Tibial artery (tissue), 4 donors: ENCODE data around the gene RFXAP.

Experiments used
- DNase-seq, 2 donors: peaks; one replicate each; pipeline ENCODE4 v3.0.0-alpha.2; 2019
- H3K27ac ChIP-seq, 2 donors: fragments of 200-600 bp; sonication (generic) in 1 of 2; 1 replicate in 1 of 2; 2 replicates in 1 of 2; pipeline ENCODE4 v1.5.1; 2018 to 2019; ENCODE audit warnings: mild to moderate bottlenecking in 1 of 2
- H3K27me3 ChIP-seq, 2 donors: fragments of 200-600 bp; sonication (generic) in 1 of 2; one replicate each; pipeline versions ENCODE4 v1.5.1 to v1.6.0; 2016 to 2019
- H3K36me3 ChIP-seq, 3 donors: fragments of 200-600 bp; sonication (generic) in 2 of 3; one replicate each; pipeline ENCODE4 v1.5.1; 2016 to 2019; ENCODE audit warnings: mild to moderate bottlenecking in 2 of 3
- H3K4me1 ChIP-seq, 4 donors: fragments of 200-600 bp; sonication (generic) in 2 of 4; 1 replicate in 3 of 4; 2 replicates in 1 of 4; pipeline ENCODE4 v1.5.1; 2016 to 2019
- H3K4me3 ChIP-seq, 2 donors: fragments of 200-600 bp; sonication (generic) in 1 of 2; 1 replicate in 1 of 2; 2 replicates in 1 of 2; pipeline ENCODE4 v1.5.1; 2018 to 2019; ENCODE audit warnings: mild to moderate bottlenecking in 2 of 2
- H3K9me3 ChIP-seq, 3 donors: fragments of 200-600 bp; sonication (generic) in 1 of 3; one replicate each; pipeline ENCODE4 v1.5.1; 2016 to 2019
- intact Hi-C: fragments of 100-400 bp; cut with DNase I; formaldehyde crosslinking; loops from one replicate; pipeline ENCODE4 v1.15.0; 2023; ENCODE audit warnings: low total_unique reads
- TF ChIP-seq, protein P1 (sequence below), 2 experiments: fragments of 200-600 bp in 1 of 2; fragments of 450-650 bp in 1 of 2; IDR thresholded peaks; one replicate each; pipeline ENCODE4 v1.5.1; 2017 to 2019; ENCODE audit warnings: antibody characterized with exemption in 2 of 2, mild to moderate bottlenecking in 1 of 2, moderate library complexity in 1 of 2

Gene RFXAP, protein sequence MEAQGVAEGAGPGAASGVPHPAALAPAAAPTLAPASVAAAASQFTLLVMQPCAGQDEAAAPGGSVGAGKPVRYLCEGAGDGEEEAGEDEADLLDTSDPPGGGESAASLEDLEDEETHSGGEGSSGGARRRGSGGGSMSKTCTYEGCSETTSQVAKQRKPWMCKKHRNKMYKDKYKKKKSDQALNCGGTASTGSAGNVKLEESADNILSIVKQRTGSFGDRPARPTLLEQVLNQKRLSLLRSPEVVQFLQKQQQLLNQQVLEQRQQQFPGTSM

DNA sequence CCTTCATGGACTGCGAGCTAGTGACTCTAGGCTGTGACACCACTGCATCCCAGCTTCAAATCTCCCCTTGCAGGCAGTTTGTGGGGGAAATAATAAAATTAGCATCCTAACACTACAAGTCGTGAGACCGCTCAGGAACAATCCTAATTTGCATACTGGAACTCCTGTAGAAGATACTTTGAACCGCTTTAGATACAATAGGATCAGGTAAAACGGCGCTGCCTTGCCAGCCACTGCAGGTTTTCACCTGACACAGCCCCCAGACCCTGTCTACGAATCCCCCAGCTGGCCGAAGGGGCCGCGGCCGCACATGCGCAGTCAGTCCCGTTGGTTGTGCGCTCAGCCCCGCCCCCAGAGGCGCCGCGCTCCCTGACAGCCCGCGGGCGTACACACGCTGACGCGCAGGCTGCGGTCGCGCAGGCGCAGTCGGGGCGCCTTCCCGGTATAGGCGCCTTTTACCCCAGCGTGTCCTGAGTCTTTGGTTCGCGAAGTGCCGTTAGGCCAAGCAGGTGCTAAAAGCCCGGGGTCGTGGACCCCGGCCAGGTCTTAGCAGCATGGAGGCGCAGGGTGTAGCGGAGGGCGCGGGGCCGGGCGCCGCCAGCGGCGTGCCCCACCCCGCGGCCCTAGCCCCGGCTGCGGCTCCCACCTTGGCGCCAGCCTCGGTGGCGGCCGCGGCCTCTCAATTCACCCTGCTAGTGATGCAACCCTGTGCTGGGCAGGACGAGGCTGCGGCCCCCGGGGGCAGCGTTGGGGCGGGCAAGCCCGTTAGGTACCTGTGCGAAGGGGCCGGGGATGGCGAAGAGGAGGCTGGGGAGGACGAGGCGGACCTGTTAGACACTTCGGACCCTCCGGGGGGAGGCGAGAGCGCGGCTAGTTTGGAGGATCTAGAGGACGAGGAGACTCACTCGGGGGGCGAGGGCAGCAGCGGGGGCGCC, at the start of gene RFXAP:
TSS of gene RFXAP (plus strand) at position 419 of the 935 bp plus-strand sequence. CDS start at position 555, 136 bp downstream.
- H3K36me3 ChIP-seq = no peaks in the 10 kb centered on the region
- H3K27ac ChIP-seq = peak within 1 kb of the TSS; percentile 73 to 74
- intact Hi-C loops = no loop called here
- no peaks in the 10 kb centered on the region for H3K27me3 ChIP-seq
- peak; percentile 85 to 90 for DNase-seq
- peak within 1 kb of the TSS; percentile 73 to 87 for H3K4me3 ChIP-seq
- H3K9me3 ChIP-seq = no peaks in the 10 kb centered on the region
- TF ChIP-seq, protein P1, sequence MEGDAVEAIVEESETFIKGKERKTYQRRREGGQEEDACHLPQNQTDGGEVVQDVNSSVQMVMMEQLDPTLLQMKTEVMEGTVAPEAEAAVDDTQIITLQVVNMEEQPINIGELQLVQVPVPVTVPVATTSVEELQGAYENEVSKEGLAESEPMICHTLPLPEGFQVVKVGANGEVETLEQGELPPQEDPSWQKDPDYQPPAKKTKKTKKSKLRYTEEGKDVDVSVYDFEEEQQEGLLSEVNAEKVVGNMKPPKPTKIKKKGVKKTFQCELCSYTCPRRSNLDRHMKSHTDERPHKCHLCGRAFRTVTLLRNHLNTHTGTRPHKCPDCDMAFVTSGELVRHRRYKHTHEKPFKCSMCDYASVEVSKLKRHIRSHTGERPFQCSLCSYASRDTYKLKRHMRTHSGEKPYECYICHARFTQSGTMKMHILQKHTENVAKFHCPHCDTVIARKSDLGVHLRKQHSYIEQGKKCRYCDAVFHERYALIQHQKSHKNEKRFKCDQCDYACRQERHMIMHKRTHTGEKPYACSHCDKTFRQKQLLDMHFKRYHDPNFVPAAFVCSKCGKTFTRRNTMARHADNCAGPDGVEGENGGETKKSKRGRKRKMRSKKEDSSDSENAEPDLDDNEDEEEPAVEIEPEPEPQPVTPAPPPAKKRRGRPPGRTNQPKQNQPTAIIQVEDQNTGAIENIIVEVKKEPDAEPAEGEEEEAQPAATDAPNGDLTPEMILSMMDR (IDR thresholded peaks at IDR 0.05) = peak; percentile 6 to 21
- H3K4me1 ChIP-seq = peaks cover 0 to 36% (median 10%) of the 10 kb centered on the region in 4 donors

DNA sequence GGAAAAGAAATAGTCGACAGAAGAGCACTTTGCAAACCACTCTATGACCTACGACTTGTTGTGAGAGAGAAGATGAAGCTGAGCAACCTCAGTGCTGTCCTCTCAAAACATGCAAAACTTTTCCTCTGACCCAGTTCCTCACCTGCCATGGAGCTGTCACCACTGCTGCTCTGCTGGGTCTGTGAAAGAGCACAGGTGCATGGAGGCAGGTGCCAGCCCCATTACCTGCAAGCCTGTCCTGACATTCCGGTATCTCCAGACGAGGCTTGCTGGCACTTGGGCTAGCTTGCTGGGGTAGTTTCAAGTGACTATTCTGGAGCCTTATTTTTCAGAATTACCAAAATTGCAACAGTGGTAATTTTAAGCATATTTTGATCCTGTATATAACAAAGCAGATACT, 49.5 kb upstream of the RFXAP start:
- no peaks in the 10 kb centered on the region for H3K27me3 ChIP-seq
- TF ChIP-seq, protein P1 (IDR thresholded peaks at IDR 0.05) = no peak
- H3K36me3 ChIP-seq = no peaks in the 10 kb centered on the region
- no peaks in the 10 kb centered on the region for H3K4me1 ChIP-seq
- no peak overlapping the region for H3K4me3 ChIP-seq
- no peak for DNase-seq
- intact Hi-C loops = no loop called here
- H3K27ac ChIP-seq = no peak overlapping the region
- no peaks in the 10 kb centered on the region for H3K9me3 ChIP-seq

DNA sequence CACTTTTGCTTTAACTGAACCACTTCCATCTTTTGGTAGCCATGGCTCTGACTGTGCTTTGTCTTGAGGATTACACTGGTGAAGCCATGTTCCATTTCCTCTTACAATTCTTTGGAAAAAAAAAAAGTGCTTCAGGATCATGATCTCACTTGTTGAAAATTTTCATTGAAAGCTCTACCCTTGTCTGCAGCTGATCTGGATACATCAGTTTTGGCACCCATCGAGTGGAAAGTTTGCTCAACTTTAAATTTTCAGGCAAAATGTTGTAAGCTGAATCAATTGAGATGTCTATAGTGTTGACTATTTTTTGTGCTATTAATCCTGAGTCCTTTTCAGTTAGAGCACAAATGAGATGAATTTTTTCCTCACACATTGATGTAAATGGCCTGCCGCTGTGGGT, 48.3 kb upstream of the RFXAP start:
- Histone ChIP-seq H3K36me3 (no peaks in the 10 kb centered on the region), H3K27ac (no peak overlapping the region), H3K4me3 (no peak overlapping the region), H3K4me1 (no peaks in the 10 kb centered on the region), H3K9me3 (no peaks in the 10 kb centered on the region), H3K27me3 (no peaks in the 10 kb centered on the region)
- TF ChIP-seq, protein P1 (IDR thresholded peaks at IDR 0.05) = no peak
- intact Hi-C loops = no loop called here
- no peak for DNase-seq

DNA sequence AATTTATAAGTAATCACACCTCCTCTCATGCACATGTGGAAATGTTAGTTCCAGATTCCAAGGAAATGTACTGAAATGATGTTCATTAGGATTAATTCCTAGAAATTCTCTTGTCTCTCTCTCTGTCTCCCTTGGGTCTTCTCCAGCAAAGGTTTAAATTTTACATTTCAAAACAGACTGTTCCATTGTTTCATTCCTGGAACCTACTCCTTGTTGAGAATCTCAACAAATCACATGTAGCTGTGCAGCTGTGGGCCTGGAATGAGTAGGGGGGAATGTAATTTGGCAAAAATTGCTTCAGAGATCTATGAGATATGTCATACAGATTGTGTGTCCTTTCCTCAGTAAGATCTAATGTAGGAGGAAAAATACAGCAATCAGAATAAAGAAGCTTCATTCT, 46.2 kb upstream of the RFXAP start:
- intact Hi-C loops = no loop called here
- Histone ChIP-seq H3K4me3 (no peak overlapping the region), H3K9me3 (no peaks in the 10 kb centered on the region), H3K4me1 (no peaks in the 10 kb centered on the region), H3K36me3 (no peaks in the 10 kb centered on the region), H3K27me3 (no peaks in the 10 kb centered on the region), H3K27ac (no peak overlapping the region)
- TF ChIP-seq, protein P1 (IDR thresholded peaks at IDR 0.05) = no peak
- no peak for DNase-seq

DNA sequence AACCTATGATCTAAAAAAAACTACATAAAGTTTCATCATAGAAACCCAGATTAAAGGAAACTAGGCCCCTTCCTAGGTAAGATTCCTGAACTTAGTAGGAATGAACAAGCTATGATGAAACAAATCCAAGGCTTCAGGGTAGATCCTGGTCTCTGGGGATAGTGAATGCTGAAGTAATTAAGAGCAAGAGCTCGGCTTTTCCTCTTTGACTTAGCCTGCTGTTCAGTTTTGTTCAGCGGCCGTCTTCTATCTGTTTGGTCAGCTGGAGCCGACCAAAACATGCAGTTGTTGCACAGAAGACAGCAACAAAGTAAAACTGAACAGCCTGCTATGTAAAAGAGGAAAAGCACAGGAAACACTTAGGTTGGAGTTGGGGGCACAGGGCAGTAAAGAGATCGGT, 44.1 kb upstream of the RFXAP start:
- intact Hi-C loops = no loop called here
- Histone ChIP-seq H3K27me3 (no peaks in the 10 kb centered on the region), H3K27ac (no peak overlapping the region), H3K36me3 (no peaks in the 10 kb centered on the region), H3K9me3 (no peaks in the 10 kb centered on the region), H3K4me1 (no peaks in the 10 kb centered on the region), H3K4me3 (no peak overlapping the region)
- DNase-seq = no peak
- TF ChIP-seq, protein P1 (IDR thresholded peaks at IDR 0.05) = no peak
